Ovary (tissue), 9 donors: ENCODE results near the gene MPND. TPM values are rescaled to one million over a fixed set of nuclear protein-coding genes. Genes with fewer than 3 reads are reported as not detected.
A peak's percentile ranks its signal among the peaks of the same experiment; 100 is the strongest.

ENCODE experiments used
- DNase-seq, 5 donors: peaks; one replicate each; pipeline ENCODE4 v3.0.0-alpha.2; 2019 to 2020
- H3K27ac ChIP-seq, 2 donors: fragments of 200-600 bp; one replicate each; pipeline versions ENCODE4 v1.5.1 to v1.8.0; 2019 to 2022
- H3K27me3 ChIP-seq: fragments of 200-600 bp; one replicate; pipeline ENCODE4 v1.8.0; 2022
- H3K36me3 ChIP-seq: fragments of 200-600 bp; sonication (generic); one replicate; pipeline ENCODE4 v1.5.1; 2019
- H3K4me1 ChIP-seq: one replicate; pipeline ENCODE4 v1.8.1; 2013; ENCODE audit warnings: mild to moderate bottlenecking, moderate library complexity; ENCODE audit not compliant: insufficient read depth
- H3K4me3 ChIP-seq: fragments of 200-600 bp; sonication (generic); one replicate; pipeline ENCODE4 v1.5.1; 2017
- H3K9me3 ChIP-seq, 2 donors: fragments of 200-600 bp in 1 of 2; sonication (generic) in 1 of 2; one replicate each; pipeline versions ENCODE4 v1.5.1 to v1.8.1; 2013 to 2019; ENCODE audit warnings: mild to moderate bottlenecking in 1 of 2, moderate library complexity in 1 of 2
- EP300 ChIP-seq: sonication (generic); formaldehyde crosslinking; IDR thresholded peaks from one replicate; pipeline ENCODE4 v1.6.1; 2017; ENCODE audit warnings: antibody characterized with exemption
- POLR2A ChIP-seq: fragments of 450-650 bp; IDR thresholded peaks from one replicate; pipeline ENCODE4 v1.6.1; 2017; ENCODE audit warnings: antibody characterized with exemption, mild to moderate bottlenecking, moderate library complexity
- WGBS, 3 donors: extraction: QIAGEN DNeasy Blood & Tissue Kit in 1 of 3; methylation state at CpG; one replicate each; pipeline versions ENCODE4 v1.1.5 to v1.1.7; 2013 to 2017; 5-methylcytosine and 5-hydroxymethylcytosine counted together
- intact Hi-C, 4 donors: fragments of 100-400 bp; cut with DNase I; formaldehyde crosslinking; loops; one replicate each; pipeline versions ENCODE4 v1.11.0 to v1.15.1; 2022 to 2023
- polyA plus RNA-seq, 2 donors: library from polyadenylated mRNA; stranded (reverse); fragments of 200-250 nt in 1 of 2; fragments of 350-450 nt in 1 of 2; fragmentation: Illumina TruSeq in 1 of 2; extraction: RNeasy Lipid Tissue Mini Kit (QIAGEN cat#74804) in 1 of 2; gene quantifications; one replicate each; pipeline ENCODE4 v1.2.3, GENCODE V29; 2013 to 2014
- total RNA-seq, 7 donors: library from RNA; depleted of rRNA in 2 of 7; stranded (reverse); fragments of >200 nt in 2 of 7; fragmentation: NEBNext Ultra II Directional in 3 of 7; extraction: Animal tissue kit (Norgen Biotek cat#: 25700) in 3 of 7; gene quantifications; one replicate each; pipeline versions ENCODE4 v1.1.0 to v1.2.4, GENCODE V29; 2016 to 2023
- TF ChIP-seq, protein P1 (sequence below), 3 donors: fragments of 450-650 bp in 2 of 3; fragments of 200-600 bp in 1 of 3; IDR thresholded peaks; one replicate each; pipeline versions ENCODE4 v1.5.1 to v1.8.0; 2016 to 2022; ENCODE audit warnings: antibody characterized with exemption in 3 of 3, mild to moderate bottlenecking in 1 of 3
- donor health status: DM: no; HTN: no; CAD: no; lungs with moderate emphysema.
- donor health status: DM: no; HTN: no; CAD: no.
- donor health status: Bipolar disorder and iron deficiency.
- donor health status: DM: yes; HTN: yes; CAD: no.
- donor health status: DM: no; HTN: no; CAD: no.
- donor health status: DM: yes; HTN: yes; CAD: no.

Gene MPND
- total and polyA plus RNA-seq, 9 donors = 2.4 to 31.1 (median 15.1) TPM

GRCh38 chr19:4323692-4324091, 19.7 kb upstream of the MPND start:
- H3K4me3 ChIP-seq = no peak overlapping the region
- no peaks in the 10 kb centered on the region for H3K27me3 ChIP-seq
- no peaks in the 10 kb centered on the region for H3K9me3 ChIP-seq
- TF ChIP-seq EP300 (no peak), POLR2A (no peak)
- TF ChIP-seq, protein P1, sequence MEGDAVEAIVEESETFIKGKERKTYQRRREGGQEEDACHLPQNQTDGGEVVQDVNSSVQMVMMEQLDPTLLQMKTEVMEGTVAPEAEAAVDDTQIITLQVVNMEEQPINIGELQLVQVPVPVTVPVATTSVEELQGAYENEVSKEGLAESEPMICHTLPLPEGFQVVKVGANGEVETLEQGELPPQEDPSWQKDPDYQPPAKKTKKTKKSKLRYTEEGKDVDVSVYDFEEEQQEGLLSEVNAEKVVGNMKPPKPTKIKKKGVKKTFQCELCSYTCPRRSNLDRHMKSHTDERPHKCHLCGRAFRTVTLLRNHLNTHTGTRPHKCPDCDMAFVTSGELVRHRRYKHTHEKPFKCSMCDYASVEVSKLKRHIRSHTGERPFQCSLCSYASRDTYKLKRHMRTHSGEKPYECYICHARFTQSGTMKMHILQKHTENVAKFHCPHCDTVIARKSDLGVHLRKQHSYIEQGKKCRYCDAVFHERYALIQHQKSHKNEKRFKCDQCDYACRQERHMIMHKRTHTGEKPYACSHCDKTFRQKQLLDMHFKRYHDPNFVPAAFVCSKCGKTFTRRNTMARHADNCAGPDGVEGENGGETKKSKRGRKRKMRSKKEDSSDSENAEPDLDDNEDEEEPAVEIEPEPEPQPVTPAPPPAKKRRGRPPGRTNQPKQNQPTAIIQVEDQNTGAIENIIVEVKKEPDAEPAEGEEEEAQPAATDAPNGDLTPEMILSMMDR (IDR thresholded peaks at IDR 0.05) = no peak
- 88 to 91% (median 89%) methylated on average over 9 of the region's 9 CpGs for WGBS, 3 donors
- DNase-seq = no peak
- H3K27ac ChIP-seq = no peak overlapping the region
- peaks cover 6% of the 10 kb centered on the region for H3K4me1 ChIP-seq
- intact Hi-C loops = no loop called here
- H3K36me3 ChIP-seq = no peaks in the 10 kb centered on the region

DNA sequence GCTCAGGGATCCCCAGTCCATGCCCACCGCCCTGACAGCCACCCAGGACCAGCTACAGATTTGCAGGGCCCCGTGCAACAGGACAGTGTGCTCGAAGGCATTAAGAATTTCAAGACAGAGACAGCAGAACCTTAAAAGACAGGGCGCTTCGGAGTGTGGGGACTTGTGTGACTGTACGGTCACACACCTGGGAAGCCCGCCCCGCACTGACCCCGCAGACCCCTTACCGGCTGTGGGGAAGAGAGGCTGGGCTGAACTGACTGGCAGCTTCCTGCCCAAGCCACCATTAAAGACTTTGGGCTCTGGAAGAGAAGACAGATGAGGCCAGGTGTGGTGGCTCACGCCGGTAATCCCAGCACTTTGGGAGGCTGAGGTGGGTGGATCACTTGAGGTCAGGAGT, 19.1 kb upstream of the MPND start:
- intact Hi-C loops = no loop called here
- Histone ChIP-seq H3K27me3 (no peaks in the 10 kb centered on the region), H3K9me3 (no peaks in the 10 kb centered on the region), H3K36me3 (no peaks in the 10 kb centered on the region), H3K4me3 (no peak overlapping the region), H3K4me1 (peaks cover 6% of the 10 kb centered on the region), H3K27ac (no peak overlapping the region)
- WGBS, 3 donors = 79 to 85% (median 82%) methylated on average over 12 of the region's 12 CpGs
- TF ChIP-seq, protein P1 (IDR thresholded peaks at IDR 0.05) = no peak
- TF ChIP-seq EP300 = no peak
- no peak for TF ChIP-seq POLR2A
- no peak for DNase-seq

DNA sequence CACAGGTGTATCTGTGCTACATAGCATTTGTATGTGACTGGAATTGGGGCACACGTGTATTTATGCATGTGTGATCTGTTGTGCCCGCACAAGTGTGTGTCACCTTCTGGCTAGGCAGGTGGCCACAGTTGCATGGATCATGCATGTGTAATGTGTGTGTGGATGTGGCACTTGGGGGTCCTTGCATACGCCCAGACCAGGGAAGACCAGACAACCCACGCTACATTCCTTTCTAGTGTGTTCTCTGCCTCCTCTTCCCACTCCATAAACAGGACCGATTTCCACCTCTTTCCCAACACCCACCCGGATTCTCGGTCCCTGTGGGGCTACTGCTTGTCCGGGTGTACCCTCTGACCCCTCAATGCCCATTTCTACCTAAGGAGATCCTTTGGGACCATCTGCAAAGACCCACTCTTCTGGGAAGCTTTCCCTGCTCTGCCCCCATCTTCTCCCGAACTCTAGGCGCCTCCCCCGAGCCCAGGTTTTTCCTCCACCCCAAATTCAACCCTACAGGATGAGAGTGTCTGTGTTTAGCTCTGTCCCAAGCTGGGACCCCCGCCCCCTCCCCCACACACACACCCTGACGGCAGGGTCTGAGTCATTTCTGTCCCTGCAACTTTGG, 17.0 kb upstream of the MPND start:
- Histone ChIP-seq H3K4me3 (no peak overlapping the region), H3K4me1 (peaks cover 6% of the 10 kb centered on the region), H3K9me3 (no peaks in the 10 kb centered on the region), H3K36me3 (no peaks in the 10 kb centered on the region), H3K27me3 (no peaks in the 10 kb centered on the region), H3K27ac (no peak overlapping the region)
- DNase-seq = no peak
- TF ChIP-seq POLR2A (no peak), EP300 (no peak)
- TF ChIP-seq, protein P1 (IDR thresholded peaks at IDR 0.05) = no peak
- WGBS, 3 donors = 50 to 55% (median 54%) methylated on average over 13 of the region's 13 CpGs
- intact Hi-C loops = no loop called here

GRCh38 chr19:4326837-4327251, 16.5 kb upstream of the MPND start:
- Histone ChIP-seq H3K4me3 (peak overlapping the region; percentile 48), H3K36me3 (no peaks in the 10 kb centered on the region), H3K9me3 (no peaks in the 10 kb centered on the region), H3K27me3 (no peaks in the 10 kb centered on the region), H3K4me1 (peaks cover 6% of the 10 kb centered on the region), H3K27ac (no peak overlapping the region)
- peak; percentile 35 to 67 (median 61) for DNase-seq
- 1 to 9% (median 4%) methylated on average over 27 to 33 of the region's 33 CpGs for whole genome bisulfite sequencing, 3 donors
- intact Hi-C loops = no loop called here
- TF ChIP-seq POLR2A (no peak), EP300 (no peak)
- TF ChIP-seq, protein P1 (IDR thresholded peaks at IDR 0.05) = no peak
